Dermis lymphatic vessel endothelial cell (primary cell): ENCODE data around the gene CORO2A. TPM values are rescaled to one million over a fixed set of nuclear protein-coding genes. Genes with fewer than 3 reads are reported as not detected.

Source experiments
- total RNA-seq: library from RNA; depleted of rRNA; stranded (reverse); fragments of >200 nt; gene quantifications from 2 replicates; pipeline ENCODE4 v1.2.1, GENCODE V29; 2014

Gene CORO2A
- total RNA-seq = 0.26 and 0.76 TPM in 2 replicates

GRCh38 chr9:98192503-98193335 lies at the start of gene CORO2A:
Gene CORO2A, minus strand, starts transcription at chr9:98192637. Its CDS starts 34,977 bp downstream, at chr9:98157660.

GRCh38 chr9:98118640-98119601 lies 73.5 kb downstream of the CORO2A start, which contains the start of gene TRIM14:
Gene TRIM14, minus strand, starts transcription at chr9:98119222. Its CDS starts 34 bp downstream, at chr9:98119188.

Other genes starting within 250 kb of the CORO2A start
- gene ANP32B, start 209.3 kb downstream of the CORO2A start, total RNA-seq = 6.4 and 7.8 TPM in 2 replicates
- 82.4 and 83.1 TPM in 2 replicates for gene NANS, start 135.9 kb downstream of the CORO2A start, total RNA-seq
- 0.95 and 1.1 TPM in 2 replicates for gene TRIM14, start 73.4 kb downstream of the CORO2A start, total RNA-seq
- gene TBC1D2, start 63.0 kb upstream of the CORO2A start, total RNA-seq = 1.4 and 1.6 TPM in 2 replicates